IPS-20b (cell line): ENCODE measurements around the gene RSRC2.

ENCODE experiments used
- H3K27ac ChIP-seq: one replicate; pipeline ENCODE4 v1.5.1; 2013; ENCODE audit warnings: low read length
- H3K27me3 ChIP-seq: 2 replicates; pipeline ENCODE4 v1.6.1; 2013; ENCODE audit warnings: mild to moderate bottlenecking, low read length, inconsistent platforms; ENCODE audit not compliant: insufficient read depth
- H3K36me3 ChIP-seq: 2 replicates; pipeline ENCODE4 v1.6.1; 2013; ENCODE audit warnings: low read depth, mild to moderate bottlenecking, inconsistent platforms, low read length, moderate library complexity; ENCODE audit not compliant: insufficient read depth
- H3K4me1 ChIP-seq: 2 replicates; pipeline ENCODE4 v1.6.1; 2013; ENCODE audit warnings: mild to moderate bottlenecking, control low read depth, inconsistent platforms, low read length, moderate library complexity; ENCODE audit not compliant: insufficient read depth
- H3K4me3 ChIP-seq: 2 replicates; pipeline ENCODE4 v1.5.1; 2013; ENCODE audit warnings: mild to moderate bottlenecking, low read length, inconsistent platforms
- H3K9ac ChIP-seq: 2 replicates; pipeline ENCODE4 v1.6.1; 2013; ENCODE audit warnings: low read depth, mild to moderate bottlenecking, inconsistent platforms, low read length, moderate library complexity
- H3K9me3 ChIP-seq: 2 replicates; pipeline ENCODE4 v1.6.1; 2013; ENCODE audit warnings: mild to moderate bottlenecking, low read depth, low read length, inconsistent platforms; ENCODE audit not compliant: insufficient read depth

RSRC2 gene

DNA sequence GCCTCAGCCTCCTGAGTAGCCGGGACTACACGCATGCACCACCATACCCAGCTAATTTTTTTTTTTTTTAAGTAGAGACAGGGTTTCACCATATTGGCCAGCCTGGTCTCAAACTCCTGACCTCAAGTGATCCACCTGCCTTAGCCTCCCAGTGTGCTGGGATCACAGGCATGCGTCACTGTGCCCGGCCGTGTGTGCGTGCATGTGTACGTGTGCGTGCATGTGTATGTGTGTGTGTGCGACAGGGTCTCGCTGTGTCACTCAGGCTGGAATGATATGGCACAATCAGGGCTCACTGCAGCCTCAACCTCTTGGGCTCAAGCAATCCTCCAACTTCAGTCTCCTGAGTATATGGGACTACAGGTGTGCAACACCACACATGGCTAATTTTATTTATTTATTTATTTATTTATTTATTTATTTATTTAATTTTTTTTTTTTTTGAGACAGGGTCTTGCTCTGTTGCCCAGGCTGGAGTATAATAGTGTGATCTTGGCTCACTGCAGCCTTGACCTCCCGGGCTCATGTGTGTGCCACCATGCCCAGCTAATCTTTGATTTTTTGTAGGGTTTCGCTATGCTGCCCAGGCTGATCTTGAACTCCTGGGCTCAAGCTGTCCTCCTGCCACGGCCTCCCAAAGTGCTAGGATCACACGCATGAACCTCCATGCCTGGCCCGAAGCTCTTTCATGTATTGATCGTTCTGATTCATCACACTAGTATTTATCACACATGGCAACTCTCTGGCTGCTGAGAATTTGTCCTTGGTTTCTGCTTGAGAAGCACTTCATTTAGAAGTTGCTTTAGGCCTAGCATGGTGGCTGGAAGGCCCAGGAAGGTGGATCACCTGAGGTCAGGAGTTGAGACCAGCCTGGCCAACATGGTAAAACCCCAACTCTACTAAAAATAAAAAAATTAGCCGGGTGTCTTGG is 68.4 kb downstream of the RSRC2 start:
- no peaks in the 10 kb centered on the region for H3K36me3 ChIP-seq
- H3K9ac ChIP-seq: no peak overlapping the region
- H3K27me3 ChIP-seq: no peaks in the 10 kb centered on the region
- H3K9me3 ChIP-seq: no peaks in the 10 kb centered on the region
- H3K27ac ChIP-seq: no peak overlapping the region
- H3K4me3 ChIP-seq: no peak overlapping the region
- no peaks in the 10 kb centered on the region for H3K4me1 ChIP-seq

DNA sequence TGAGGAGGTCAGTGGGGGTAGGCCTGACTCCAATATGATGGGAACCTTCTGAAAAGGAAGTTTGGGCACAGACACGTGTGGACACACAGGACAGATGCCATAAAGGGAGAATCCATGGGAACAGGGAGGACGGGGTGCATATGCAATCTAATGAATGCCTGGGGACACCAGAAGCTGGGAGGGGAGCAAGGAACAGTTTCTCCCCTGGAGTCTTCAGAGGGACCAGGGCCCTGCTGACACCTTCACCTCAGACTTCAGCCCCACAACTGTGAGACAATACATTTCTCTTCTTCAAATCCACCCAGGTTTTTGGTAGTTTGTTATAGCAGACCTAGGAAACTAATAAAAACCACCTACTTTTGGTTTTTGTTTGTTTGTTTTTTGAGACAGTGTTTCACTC is 69.1 kb downstream of the RSRC2 start:
- Histone ChIP-seq H3K9ac (no peak overlapping the region), H3K4me3 (no peak overlapping the region), H3K4me1 (no peaks in the 10 kb centered on the region; the same call in 1 of the 2 replicates), H3K27me3 (no peaks in the 10 kb centered on the region), H3K36me3 (no peaks in the 10 kb centered on the region), H3K9me3 (no peaks in the 10 kb centered on the region), H3K27ac (no peak overlapping the region)

DNA sequence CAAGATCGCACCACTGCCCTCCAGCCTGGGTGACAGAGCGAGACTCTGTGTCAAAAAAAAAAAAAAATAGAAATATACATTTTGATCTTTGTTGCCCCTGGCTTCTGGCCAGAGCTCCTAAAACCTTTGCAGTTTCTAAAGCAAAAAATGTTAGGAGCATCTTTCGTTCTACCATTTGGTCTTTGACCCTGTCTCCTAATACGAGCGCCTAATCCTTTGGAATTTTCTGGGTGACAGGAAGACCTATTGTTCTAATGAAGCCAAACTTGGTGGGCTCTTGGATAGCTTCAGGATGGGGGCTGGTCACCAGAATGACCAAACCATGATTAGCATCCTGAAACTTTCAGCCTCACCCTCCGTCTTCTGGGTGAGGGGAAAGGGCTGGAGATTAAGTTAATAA is 72.0 kb downstream of the RSRC2 start:
- Histone ChIP-seq H3K4me1 (no peaks in the 10 kb centered on the region; the same call in 1 of the 2 replicates), H3K36me3 (no peaks in the 10 kb centered on the region), H3K4me3 (no peak overlapping the region), H3K9me3 (no peaks in the 10 kb centered on the region), H3K27ac (no peak overlapping the region), H3K9ac (no peak overlapping the region), H3K27me3 (no peaks in the 10 kb centered on the region)

DNA sequence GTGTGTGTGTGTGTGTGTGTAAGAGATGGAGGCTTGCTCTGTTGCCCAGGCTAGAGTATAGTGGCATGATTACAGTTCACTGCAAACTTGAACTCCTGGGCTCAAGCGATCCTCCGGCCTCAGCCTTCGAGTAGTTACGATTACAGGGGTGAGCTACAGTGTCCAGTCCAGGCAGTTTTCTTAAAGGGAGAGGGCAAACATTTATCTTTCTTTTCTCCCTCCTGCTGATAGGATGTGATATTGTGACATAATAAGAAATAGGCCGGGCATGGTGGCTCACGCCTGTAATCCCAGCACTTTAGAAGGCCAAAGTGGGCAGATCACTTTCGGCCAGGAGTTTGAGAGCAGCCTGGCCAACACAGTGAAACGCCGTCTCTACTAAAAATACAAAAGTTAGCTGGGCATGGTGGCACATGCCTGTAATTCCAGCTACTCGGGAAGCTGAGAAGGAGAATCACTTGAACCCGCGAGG is 72.5 kb downstream of the RSRC2 start:
- Histone ChIP-seq H3K36me3 (no peaks in the 10 kb centered on the region), H3K9ac (no peak overlapping the region), H3K4me3 (no peak overlapping the region), H3K4me1 (no peaks in the 10 kb centered on the region; the same call in 1 of the 2 replicates), H3K27ac (no peak overlapping the region), H3K9me3 (no peaks in the 10 kb centered on the region), H3K27me3 (no peaks in the 10 kb centered on the region)
